Activated naive CD4-positive, alpha-beta T cell treated with Interleukin-2 at 50 U/mL for 16 hours (primary cell): Measurements from ENCODE around the gene FMN1.

Experiments
- DNase-seq: peaks from one replicate; pipeline ENCODE4 v3.0.0-alpha.2; 2020

FMN1 gene

DNA sequence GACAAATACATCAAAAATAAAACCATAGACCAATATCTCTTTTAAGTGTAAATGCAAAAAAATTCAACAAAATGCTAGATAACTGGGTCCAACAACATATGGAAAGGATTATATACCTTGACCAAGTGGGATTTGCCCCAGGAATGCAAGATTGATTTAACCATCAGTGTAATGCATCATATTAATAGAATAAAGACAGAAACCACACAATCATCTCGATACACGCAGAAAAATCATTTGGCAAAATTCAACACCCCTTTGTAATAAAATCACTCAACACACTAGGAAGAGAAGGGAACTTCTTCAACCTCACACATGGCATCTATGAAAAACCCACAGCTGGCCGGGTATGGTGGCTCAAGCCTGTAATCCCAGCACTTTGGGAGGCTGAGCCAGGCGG, 457.2 kb downstream of the FMN1 start:
- no peak for DNase-seq

- DNase-seq: no peak
Observed at GRCh38 chr15:32736701-32737061, 457.8 kb downstream of the FMN1 start.

GRCh38 chr15:32735989-32736700, 458.4 kb downstream of the FMN1 start:
- DNase-seq: no peak

DNA sequence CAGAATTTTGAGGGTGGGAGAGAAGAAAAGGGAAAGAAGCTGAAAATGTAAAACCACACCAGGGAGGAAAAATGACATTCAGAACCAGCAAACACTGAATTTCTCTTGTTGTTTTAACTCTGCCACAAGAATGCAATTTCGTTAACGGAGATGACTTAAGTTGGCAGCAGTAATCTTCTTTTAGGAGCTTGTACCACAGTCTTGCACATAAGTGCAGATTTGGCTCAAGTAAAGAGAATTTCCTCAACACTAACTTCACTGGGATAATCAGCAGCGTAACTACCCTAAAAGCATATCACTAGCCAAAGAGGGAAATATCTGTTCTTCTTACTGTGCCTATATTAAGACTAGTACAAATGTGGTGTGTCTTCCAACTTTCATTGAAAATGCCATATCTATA, 461.2 kb downstream of the FMN1 start:
- no peak for DNase-seq

- DNase-seq: no peak
Observed at GRCh38 chr15:32732574-32733157, 461.8 kb downstream of the FMN1 start.

- DNase-seq: no peak
Observed at GRCh38 chr15:32730677-32731654, 463.5 kb downstream of the FMN1 start.

DNA sequence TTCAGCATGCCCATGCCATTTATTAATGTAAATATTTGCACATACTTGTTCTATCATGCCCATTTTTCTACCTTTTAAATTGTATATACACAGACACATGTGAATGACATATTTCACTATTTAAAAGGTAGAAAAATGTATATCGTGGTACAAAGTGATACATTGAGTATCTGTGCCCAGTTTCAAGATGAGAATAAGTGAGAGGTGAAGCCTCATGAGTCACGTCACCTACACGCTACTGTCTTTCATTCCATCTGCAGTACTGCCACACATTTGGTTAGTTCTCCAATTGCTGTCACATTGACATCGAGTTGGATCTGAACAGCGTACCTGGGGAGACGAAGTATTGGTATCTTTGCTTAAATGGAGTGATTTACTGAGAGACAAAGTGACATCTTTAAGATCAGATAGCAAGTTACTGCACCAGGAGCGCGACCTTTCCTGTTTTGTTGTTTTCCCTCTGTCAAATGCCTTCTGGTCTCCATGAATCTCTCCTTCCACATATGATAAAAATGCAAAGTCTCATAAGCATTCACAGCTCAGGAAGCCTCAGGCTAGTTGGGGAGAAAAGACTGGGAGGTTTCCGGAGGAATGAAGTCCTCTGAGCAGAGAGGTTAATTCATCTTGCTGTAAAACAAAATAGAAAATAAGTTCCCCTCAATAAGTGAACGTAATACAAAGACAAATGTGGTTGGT, 464.7 kb downstream of the FMN1 start:
- no peak for DNase-seq

DNA sequence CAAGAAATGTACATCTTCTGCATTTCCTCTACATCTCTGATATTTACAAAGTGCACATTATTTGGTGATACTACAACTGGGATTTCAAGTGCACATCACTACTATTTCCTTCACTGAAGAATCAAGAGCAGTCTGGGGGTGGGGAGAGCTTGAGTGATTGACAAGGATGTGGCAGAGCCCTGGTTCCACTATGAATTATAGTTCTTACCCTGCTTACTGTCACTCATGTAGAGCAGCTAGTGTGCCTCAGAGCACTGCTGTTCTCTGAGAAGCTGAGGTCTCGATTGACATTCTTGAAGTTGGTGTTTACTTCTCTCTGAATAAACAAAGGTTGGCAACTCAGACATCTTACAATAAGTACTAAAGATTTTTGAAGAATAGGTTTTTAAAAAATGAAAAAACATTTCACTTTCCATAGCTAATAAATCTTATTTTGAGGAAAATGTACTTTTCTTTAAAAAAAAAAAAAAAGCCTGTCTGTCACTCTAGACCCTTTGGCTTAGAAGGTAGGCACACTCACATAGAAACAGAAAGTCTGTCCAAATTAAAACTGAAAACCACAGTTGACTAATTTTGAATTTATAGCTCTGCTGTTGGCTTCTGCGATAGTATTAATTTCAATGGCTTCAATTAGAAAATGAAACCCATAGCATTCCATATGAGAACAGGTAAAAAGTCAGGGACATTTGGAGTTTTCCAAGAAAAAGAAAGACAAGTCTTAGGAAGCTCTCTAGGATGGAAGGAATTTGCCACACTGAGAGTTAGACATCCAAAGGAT, 471.2 kb downstream of the FMN1 start:
- DNase-seq: no peak

GRCh38 chr15:32722136-32722535, 472.4 kb downstream of the FMN1 start:
- no peak for DNase-seq

GRCh38 chr15:32721596-32721995, 472.9 kb downstream of the FMN1 start:
- no peak for DNase-seq

DNA sequence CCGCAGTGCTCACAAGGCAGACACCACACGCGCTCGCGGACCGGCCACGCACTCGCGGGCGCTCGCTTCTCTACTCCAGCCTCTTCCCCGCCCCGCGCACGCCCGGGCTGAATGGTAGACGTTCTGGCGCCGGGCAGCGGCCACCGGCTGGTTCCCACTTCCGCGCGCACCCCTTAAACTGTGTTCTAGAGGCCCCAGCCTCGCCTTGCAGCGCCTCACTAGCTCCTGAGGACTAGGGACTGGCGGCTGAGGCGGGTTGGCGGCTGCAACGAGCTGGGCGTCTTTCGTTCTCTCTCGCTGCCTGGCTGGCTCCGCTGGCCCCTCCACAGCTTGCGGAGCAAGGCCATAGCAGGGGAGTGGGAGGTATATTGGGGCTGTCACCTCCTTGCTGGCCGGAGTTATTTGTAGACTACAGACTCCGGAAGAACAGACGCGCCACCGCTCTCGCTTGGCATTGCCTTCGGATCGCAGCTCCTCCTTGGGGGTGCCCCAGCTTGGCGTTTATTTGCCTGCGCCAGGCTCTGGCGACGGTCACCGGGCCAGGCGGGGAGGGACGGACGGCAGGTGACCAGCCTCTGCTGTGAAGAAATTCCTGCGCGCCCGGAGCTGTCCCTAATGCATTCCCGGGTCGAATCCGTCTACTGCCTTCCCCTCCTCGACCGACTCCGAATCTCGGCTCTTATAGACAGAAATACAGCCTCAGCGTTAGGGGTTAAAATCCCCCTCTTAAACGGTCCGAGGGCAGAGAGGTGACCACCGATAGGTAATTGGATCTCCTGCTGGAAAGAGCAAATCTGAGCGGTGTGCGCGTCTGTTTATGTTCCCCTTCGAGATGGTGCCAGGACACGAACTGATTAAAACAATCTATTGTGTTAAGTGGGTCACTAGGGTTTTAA, 475.4 kb downstream of the FMN1 start:
- no peak for DNase-seq

DNA sequence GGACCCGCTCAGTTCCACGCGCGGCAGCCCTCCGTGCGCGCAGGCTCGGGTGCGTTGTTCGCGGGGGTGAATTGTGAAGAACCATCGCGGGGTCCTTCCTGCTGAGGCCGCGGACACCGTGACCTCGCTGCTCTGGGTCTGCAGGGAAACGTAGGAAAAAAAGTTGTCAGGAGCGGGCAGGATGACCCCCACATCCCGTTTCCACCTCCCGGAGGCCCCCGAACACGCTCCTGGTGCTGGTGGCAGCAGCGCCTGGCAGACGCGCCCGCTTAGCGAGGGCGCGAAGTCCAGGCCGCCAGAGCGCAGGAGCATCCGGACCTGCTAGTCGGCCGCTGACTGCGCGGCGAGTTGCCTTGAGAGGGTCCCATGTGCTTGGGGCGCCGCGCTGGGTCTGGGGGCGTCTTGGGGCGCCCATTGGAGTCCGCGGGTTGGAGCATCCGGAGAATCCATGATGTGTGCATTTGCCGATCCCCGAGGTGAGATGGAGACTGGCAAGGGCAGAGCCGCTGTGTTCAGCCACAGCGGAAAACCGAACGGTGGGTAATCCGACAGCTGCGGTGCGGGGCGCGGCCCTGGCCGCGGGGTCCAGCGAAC, 476.2 kb downstream of the FMN1 start:
- no peak for DNase-seq

- no peak for DNase-seq
Observed at GRCh38 chr15:32717426-32718226, 476.9 kb downstream of the FMN1 start, which contains the start of gene GREM1. TSS of gene GREM1 (plus strand) at chr15:32718004. CDS start at chr15:32730691, 12,687 bp downstream.

- DNase-seq: no peak
Observed at GRCh38 chr15:32716915-32717425, 477.5 kb downstream of the FMN1 start.

DNA sequence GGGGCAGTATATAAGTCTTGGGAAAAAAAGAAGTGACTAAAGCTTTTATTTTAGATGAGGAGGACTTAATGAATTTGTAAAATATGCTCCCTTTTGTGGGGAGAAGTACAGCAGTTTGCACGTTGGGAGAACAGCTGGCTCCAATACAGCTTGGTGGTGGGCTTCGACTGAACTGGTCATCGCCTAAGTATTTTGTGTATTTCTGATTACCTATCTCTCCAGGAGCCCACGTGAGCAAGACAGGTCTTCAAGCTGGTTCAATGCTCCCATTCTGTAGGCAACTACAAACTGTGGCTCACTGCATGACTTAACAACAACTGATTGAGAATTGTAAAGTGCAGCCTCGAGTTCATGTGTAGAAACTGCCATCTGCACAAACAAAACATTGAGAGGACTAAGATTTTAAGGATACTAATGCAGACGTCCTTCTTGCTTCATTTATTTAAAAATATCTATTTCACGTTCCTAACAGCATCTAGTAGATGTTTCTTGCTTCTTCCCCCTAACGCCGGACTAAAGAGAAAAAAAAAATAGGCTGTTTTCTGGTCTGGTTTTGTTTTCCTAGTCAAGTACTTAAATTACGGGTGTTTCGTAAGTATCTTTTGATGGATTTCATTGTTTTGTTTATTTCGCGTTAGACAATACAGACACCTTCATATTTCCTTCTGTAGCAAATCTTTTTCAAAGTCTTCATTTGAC, 478.1 kb downstream of the FMN1 start:
- DNase-seq: no peak
